PC-9 (cell line): ENCODE results near the gene EFCAB11. TPM values are rescaled to one million over a fixed set of nuclear protein-coding genes. Genes with fewer than 3 reads are reported as not detected.

ENCODE experiments used
- BruUV-seq: library from RNA; stranded (reverse); fragments of 400-500 nt; replicated peaks from 2 replicates; lab custom pipeline; 2021; lab: Mats Ljungman, UMichigan
- CTCF ChIA-PET: fragments of 300-600 bp; sonication (Branson Sonifier 250); formaldehyde crosslinking; loops from one replicate; lab custom pipeline; 2022; ENCODE audit warnings: antibody characterized with exemption; lab: Charles Lee
- POLR2A ChIA-PET: fragments of 300-600 bp; sonication (Branson Sonifier 250); formaldehyde crosslinking; loops from one replicate; lab custom pipeline; 2022; ENCODE audit warnings: antibody characterized with exemption; ENCODE audit not compliant: unreplicated experiment; lab: Charles Lee
- DNase-seq, 2 experiments: peaks; one replicate each; pipeline versions ENCODE4 v3.0.0 to v3.0.0-alpha.2; 2015 to 2022; ENCODE audit warnings: mixed read lengths in 1 of 2
- H2AFZ ChIP-seq: fragments of 200-600 bp; sonication (generic); 2 replicates; pipeline ENCODE4 v1.8.1; 2017; ENCODE audit warnings: antibody characterized with exemption
- H3F3A ChIP-seq: fragments of 200-600 bp; sonication (generic); 2 replicates; pipeline ENCODE4 v1.8.1; 2017; ENCODE audit warnings: antibody characterized with exemption, mild to moderate bottlenecking, low read depth; ENCODE audit not compliant: insufficient read depth
- H3K27ac ChIP-seq: fragments of 200-600 bp; sonication (generic); 2 replicates; pipeline ENCODE4 v1.6.1; 2016; ENCODE audit warnings: mixed run types
- H3K27me3 ChIP-seq: fragments of 200-600 bp; sonication (generic); 2 replicates; pipeline ENCODE4 v1.6.1; 2016; ENCODE audit warnings: low read depth, mixed run types; ENCODE audit not compliant: insufficient read depth
- H3K36me3 ChIP-seq: fragments of 200-600 bp; sonication (generic); 2 replicates; pipeline ENCODE4 v1.6.1; 2016; ENCODE audit warnings: low read depth, mixed run types
- H3K4me1 ChIP-seq: fragments of 200-600 bp; sonication (generic); replicated peaks from 2 replicates; pipeline ENCODE4 v1.6.1; 2016; ENCODE audit warnings: mixed run types; ENCODE audit not compliant: insufficient read depth
- H3K4me2 ChIP-seq: fragments of 200-600 bp; sonication (generic); 2 replicates; pipeline ENCODE4 v1.6.1; 2017; ENCODE audit warnings: mixed run types
- H3K4me3 ChIP-seq: fragments of 200-600 bp; sonication (generic); 2 replicates; pipeline ENCODE4 v1.6.1; 2016; ENCODE audit warnings: mixed run types
- H3K79me2 ChIP-seq: fragments of 200-600 bp; sonication (generic); 2 replicates; pipeline ENCODE4 v1.6.1; 2017; ENCODE audit warnings: low read depth, mixed run types
- H3K9me2 ChIP-seq: fragments of 200-600 bp; sonication (generic); 2 replicates; pipeline ENCODE4 v1.8.1; 2017; ENCODE audit warnings: mild to moderate bottlenecking; ENCODE audit not compliant: insufficient read depth
- H3K9me3 ChIP-seq: fragments of 200-600 bp; sonication (generic); 2 replicates; pipeline ENCODE4 v1.8.1; 2016; ENCODE audit warnings: low read depth; ENCODE audit not compliant: insufficient read depth
- H4K20me1 ChIP-seq: fragments of 200-600 bp; sonication (generic); 2 replicates; pipeline ENCODE4 v1.8.1; 2017; ENCODE audit not compliant: insufficient read depth
- EZH2 ChIP-seq: fragments of 200-600 bp; sonication (generic); IDR thresholded peaks from 2 replicates; pipeline ENCODE4 v1.8.0; 2017; ENCODE audit warnings: antibody characterized with exemption, low read depth
- intact Hi-C: fragments of 100-400 bp; cut with micrococcal nuclease; formaldehyde crosslinking; loops from one replicate; pipeline ENCODE4 v1.10.0; 2022; ENCODE audit not compliant: unreplicated experiment
- total RNA-seq: library from RNA; stranded (reverse); gene quantifications from 2 replicates; pipeline ENCODE4 v1.2.3, GENCODE V29; 2021
- TF ChIP-seq, protein P1 (sequence below): fragments of 200-600 bp; sonication (generic); conservative IDR thresholded peaks from 2 replicates; pipeline ENCODE4 v1.6.1; 2017; ENCODE audit warnings: mixed run types, antibody characterized with exemption, mild to moderate bottlenecking, moderate library complexity

Gene EFCAB11
- total RNA-seq, 1 experiment from 2014 or later: 8.4 TPM

DNA sequence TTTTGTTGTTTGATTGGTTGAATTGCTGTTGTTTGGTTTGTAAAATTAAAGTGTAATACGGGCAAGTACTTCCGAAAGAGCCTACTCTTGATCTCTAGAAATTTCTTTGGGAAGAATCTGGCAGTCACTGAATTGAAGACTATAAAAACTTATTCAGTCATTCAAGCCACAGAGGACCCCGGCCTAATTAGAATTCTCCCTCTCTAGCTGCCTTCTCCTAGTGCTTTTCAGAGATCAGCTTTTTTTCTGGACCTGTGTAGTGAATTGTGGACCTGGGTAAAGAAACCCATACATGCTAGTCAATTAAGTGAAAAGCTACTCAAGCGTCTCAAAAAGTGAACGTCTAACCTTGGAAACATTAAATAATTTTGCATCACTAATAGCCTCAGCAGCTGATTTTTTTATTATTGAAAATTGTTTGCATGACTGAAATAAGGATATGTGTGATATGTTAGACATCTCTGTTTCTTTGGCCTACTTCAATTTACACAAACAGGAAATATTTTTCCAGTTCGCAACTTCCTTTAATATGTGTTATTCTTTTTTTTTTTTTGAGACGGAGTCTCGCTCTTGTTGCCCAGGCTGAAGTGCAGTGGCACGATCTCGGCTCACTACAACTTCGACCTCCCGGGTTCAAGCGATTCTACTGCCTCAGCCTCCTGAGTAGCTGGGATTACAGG is 27.2 kb downstream of the EFCAB11 start:
- no peaks in the 10 kb centered on the region for H3K79me2 ChIP-seq
- no peak overlapping the region for H2AFZ ChIP-seq
- no TSS peak for BruUV-seq
- no peaks in the 10 kb centered on the region for H3K36me3 ChIP-seq
- intact Hi-C loops: no loop called here
- no peak for DNase-seq
- ChIA-PET POLR2A (no interaction called here), CTCF (no interaction called here)
- H3K4me1 ChIP-seq: no peaks in the 10 kb centered on the region
- no peaks in the 10 kb centered on the region for H3K27me3 ChIP-seq
- no peak overlapping the region for H3K4me2 ChIP-seq
- no peaks in the 10 kb centered on the region for H3K9me2 ChIP-seq
- no peak overlapping the region for H3K4me3 ChIP-seq
- H3K9me3 ChIP-seq: no peaks in the 10 kb centered on the region
- no peaks in the 10 kb centered on the region for H4K20me1 ChIP-seq
- TF ChIP-seq EZH2: no peak
- TF ChIP-seq, protein P1, sequence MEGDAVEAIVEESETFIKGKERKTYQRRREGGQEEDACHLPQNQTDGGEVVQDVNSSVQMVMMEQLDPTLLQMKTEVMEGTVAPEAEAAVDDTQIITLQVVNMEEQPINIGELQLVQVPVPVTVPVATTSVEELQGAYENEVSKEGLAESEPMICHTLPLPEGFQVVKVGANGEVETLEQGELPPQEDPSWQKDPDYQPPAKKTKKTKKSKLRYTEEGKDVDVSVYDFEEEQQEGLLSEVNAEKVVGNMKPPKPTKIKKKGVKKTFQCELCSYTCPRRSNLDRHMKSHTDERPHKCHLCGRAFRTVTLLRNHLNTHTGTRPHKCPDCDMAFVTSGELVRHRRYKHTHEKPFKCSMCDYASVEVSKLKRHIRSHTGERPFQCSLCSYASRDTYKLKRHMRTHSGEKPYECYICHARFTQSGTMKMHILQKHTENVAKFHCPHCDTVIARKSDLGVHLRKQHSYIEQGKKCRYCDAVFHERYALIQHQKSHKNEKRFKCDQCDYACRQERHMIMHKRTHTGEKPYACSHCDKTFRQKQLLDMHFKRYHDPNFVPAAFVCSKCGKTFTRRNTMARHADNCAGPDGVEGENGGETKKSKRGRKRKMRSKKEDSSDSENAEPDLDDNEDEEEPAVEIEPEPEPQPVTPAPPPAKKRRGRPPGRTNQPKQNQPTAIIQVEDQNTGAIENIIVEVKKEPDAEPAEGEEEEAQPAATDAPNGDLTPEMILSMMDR: no peak
- no peaks in the 10 kb centered on the region for H3F3A ChIP-seq
- H3K27ac ChIP-seq: no peak overlapping the region

DNA sequence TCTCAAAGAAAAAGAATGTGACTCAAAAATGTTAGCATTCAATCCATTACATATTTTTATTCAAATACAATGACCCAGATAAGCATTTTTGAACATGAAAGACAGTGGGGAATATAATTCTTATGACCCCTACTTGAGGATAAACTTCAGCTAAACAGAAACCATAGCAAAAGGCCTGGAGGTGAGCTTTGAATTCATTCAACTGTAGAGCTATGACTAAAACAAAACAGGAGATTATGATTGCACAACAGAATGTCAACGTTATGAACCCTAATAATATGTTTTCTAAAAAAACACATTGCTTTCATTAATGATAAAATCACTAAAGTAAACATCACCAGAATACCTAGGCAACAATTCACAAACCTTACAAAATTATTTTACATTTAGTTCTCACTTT is 27.8 kb downstream of the EFCAB11 start:
- Histone ChIP-seq H3K4me3 (no peak overlapping the region), H3K27ac (0 out of 2 replicates have a peak overlapping the region, but pooled peaks have one; percentile 4), H3K9me3 (no peaks in the 10 kb centered on the region), H3K79me2 (no peaks in the 10 kb centered on the region), H2AFZ (no peak overlapping the region), H3F3A (no peaks in the 10 kb centered on the region), H4K20me1 (no peaks in the 10 kb centered on the region), H3K4me2 (no peak overlapping the region), H3K9me2 (no peaks in the 10 kb centered on the region), H3K27me3 (no peaks in the 10 kb centered on the region), H3K4me1 (no peaks in the 10 kb centered on the region), H3K36me3 (no peaks in the 10 kb centered on the region)
- CTCF ChIA-PET: no interaction called here
- no TSS peak for BruUV-seq
- intact Hi-C loops: no loop called here
- peak in 1 of 2 experiments; percentile 46 for DNase-seq
- TF ChIP-seq, protein P1: no peak
- TF ChIP-seq EZH2: no peak
- POLR2A ChIA-PET: no interaction called here

DNA sequence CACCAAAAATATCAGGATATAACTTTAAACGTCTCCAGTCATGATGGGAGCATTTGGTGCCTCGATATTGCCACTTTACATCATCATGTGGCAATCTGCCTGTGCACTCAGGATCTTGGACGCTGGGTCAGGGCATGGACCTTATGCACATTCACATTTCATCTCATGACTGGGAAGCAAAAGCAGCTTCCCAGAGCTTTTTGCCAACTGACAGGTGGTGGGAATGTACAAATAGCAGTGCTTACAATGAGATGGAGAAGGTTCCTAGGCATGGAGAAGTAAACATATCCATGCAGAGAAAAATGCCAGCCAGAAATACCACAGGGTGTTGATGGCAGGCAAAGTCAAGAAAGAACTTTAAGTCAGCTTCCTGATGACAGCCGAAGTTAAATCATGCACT is 30.3 kb downstream of the EFCAB11 start:
- Histone ChIP-seq H3K27me3 (no peaks in the 10 kb centered on the region), H3K4me2 (no peak overlapping the region), H3K27ac (no peak overlapping the region), H3K36me3 (no peaks in the 10 kb centered on the region), H3K9me3 (no peaks in the 10 kb centered on the region), H3K4me1 (no peaks in the 10 kb centered on the region), H3K9me2 (no peaks in the 10 kb centered on the region), H4K20me1 (no peaks in the 10 kb centered on the region), H2AFZ (no peak overlapping the region), H3F3A (no peaks in the 10 kb centered on the region), H3K79me2 (no peaks in the 10 kb centered on the region), H3K4me3 (no peak overlapping the region)
- intact Hi-C loops: no loop called here
- ChIA-PET CTCF (no interaction called here), POLR2A (no interaction called here)
- no peak for DNase-seq
- no TSS peak for BruUV-seq
- no peak for TF ChIP-seq EZH2
- TF ChIP-seq, protein P1: no peak
